Skin epidermis (tissue), 12 donors: Measurements from ENCODE around the gene FLT4.
A peak's percentile ranks its signal among the peaks of the same experiment; 100 is the strongest.

ENCODE experiments used
- H3K27ac ChIP-seq, 21 experiments: fragments of 200-600 bp; sonication (generic) in 11 of 21; one replicate each; pipeline ENCODE4 v1.5.0; 2020; ENCODE audit warnings: mild to moderate bottlenecking in 3 of 21, inconsistent platforms in 2 of 21, moderate library complexity in 2 of 21
- H3K4me3 ChIP-seq, 7 experiments: fragments of 200-600 bp; sonication (generic) in 2 of 7; one replicate each; pipeline ENCODE4 v1.5.0; 2020; ENCODE audit warnings: inconsistent platforms in 2 of 7, mild to moderate bottlenecking in 2 of 7, moderate library complexity in 1 of 7

FLT4 gene

DNA sequence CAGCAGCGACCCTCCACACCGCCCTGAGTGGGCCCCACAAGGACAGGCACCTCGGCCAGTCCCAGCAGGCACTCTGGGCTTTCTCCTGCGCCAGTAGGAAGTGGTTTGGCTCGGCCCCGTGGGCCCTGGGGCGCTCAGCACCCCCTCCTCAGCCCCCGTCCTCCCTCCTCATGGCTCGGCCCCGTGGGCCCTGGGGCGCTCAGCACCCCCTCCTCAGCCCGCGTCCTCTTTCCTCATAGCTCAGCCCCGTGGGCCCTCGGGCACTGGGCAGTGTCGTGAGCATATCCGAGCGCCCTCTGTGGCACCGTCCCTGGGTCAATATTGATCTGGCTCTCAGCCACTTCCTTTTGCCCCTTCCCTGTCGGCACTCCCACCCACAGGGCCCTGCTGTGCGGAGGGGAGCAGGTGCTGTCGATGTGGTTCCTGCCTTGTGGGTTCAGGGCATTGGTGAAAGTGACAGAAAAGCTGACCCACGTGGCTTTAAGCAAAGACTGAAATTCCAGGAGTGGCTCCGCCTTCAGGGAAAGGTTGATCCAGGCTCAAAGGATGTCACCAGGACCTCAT lies 52.6 kb downstream of the FLT4 start:
- no peak overlapping the region for H3K4me3 ChIP-seq
- no peak overlapping the region for H3K27ac ChIP-seq

DNA sequence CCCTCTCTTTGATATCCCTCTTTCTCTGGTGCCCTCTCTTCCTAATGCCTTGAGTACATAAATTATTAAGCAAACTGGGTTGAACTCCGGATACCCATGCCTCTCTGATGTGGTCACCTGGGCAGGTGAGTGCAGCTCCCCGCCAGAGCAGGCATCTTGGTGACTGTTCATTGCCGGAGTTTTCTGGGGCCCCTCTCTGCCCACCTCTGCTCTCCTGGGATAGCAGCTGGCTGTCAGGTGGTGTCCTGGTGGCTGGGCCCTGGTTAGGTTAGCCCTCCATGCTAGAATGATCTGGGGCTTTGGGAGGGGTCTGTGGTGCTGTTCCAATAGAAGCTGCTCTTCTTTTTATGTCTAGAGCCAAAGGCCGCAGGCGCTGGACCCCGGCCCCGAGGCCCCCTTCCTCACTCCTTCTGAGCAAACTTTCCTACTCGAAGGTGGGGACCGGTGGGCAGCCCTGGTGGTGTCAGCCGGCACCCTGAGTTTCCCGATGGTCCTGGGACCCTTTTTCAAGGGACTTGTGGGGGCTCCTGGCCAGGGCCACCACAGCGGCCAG lies 53.2 kb downstream of the FLT4 start:
- no peak overlapping the region for H3K27ac ChIP-seq

DNA sequence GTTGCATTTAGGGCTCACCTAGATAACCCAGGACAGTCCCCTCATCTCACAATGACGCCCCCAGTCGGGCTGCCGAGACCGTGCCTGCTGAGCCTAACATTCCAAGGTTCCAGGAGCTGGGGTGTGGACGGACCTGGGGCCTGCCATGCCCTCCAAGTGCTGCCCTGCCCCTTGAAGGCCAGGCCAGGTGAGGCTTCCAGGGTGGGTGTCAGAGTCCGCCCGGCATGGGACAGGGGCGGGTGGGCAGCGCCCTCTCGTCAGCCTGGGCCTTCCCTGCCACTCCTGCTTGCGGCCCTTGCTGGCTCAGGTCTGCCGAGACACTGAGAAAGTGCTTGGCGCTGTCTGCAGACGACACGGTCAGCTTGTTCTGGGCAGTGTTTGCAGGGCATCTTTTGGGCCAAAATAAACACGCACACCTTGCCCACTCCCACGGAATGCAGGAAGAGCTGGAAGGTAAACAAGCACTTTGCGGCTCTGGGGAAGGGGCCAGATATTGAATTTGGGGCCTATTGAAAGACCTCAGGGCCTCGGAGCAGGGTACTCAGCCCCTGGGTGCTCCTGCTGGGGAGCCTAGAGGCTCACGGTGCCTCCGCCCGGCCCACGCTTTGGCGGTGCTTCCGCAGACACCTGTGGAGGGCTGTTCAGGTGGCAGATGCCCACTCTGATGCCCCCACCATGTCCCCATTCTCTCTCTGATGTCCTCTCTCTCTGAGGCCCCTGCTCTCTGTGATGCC lies 53.9 kb downstream of the FLT4 start:
- no peak overlapping the region for H3K27ac ChIP-seq
- no peak overlapping the region for H3K4me3 ChIP-seq

More for the DNA sequence above, 53.2 kb downstream of the FLT4 start:
- no peak overlapping the region for H3K4me3 ChIP-seq

DNA sequence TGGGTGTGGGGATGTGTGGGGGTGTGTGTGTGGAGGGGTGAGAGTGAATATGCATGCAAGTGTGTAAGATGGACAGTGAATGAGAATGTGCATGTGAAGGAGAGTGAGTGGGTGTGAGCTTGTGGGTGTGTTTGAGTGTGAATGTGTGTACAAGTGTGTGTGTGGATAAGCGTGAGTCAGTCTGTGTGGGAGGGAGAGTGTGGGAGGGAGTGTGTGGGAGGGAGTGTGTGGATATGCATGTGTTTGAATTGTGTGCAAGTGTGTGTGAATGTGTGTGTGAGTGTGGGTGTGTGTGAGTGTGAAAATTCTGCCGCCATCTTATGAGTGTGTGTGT lies 54.4 kb downstream of the FLT4 start:
- H3K27ac ChIP-seq = no peak overlapping the region

DNA sequence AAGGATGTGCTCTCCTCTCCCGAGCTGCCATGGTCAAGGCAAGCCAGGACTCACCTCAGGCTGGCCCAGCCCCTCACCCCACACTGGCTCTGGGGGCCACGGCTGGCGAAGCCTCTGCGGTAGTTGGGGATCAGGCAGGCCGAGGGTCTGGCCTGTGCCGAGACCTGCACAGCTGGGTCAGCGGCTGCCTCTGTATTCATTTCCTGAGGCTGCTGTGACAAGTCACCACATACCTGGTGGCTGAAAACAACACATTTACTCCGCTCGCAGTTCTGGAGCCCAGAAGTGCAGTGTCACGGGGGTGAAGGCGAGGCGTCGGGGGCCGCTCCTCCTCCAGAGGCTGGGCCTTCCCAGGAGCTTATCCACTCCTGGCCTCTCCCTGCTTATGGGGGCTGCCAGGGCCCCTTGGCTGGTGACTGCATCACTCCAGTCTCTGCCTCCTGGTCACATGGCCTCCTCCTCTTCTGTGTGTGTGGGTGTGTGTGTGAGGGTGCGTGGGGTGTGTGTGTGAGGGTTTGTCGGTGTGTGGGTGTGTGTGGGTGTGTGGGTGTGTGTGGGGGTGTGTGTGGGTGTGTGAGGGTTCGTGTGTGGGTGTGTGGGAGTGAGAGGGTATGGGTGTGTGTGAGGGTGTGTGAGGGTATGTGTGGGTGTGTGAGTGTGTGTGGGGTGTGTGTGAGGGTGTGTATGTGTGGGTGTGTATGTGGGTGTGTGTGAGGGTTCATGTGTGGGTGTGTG lies 54.9 kb downstream of the FLT4 start:
- Histone ChIP-seq H3K4me3 (no peak overlapping the region), H3K27ac (no peak overlapping the region)

More for the DNA sequence above, 54.4 kb downstream of the FLT4 start:
- no peak overlapping the region for H3K4me3 ChIP-seq

DNA sequence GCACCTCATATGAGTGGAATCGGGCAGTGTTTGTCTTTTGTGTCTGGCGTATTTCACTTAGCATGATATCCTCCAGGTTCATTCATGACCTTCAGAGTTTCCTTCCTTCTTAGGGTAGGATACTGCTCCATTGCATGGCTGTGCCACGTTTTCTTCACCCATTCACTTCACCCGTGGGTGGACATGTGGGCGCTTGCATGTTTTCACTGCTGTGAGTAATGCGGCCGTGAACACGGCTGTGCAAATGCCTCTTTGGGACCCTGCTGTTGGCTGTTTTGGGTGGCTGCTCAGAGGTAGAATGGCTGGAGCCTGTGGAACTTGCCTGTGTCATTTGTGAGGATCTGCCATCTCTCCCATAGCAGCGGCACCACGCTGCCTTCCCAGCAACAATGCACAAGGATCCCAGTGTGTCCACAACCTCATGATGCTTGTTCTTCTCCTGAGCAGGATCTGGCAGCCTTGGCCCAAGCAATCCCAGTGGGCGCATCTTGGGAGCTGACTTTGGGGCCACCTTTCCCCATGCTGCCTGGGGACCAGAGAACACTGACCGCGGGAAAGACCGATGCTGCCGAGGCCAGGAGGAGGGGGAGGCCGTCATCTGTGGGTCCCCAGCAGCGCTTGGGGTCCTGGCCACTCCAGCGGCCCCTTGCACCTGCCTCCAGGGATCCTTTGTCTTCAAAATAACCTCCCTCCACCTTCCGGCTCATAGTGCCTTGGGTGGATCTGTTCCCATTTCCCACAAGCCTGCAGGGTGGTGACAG lies 55.8 kb downstream of the FLT4 start:
- Histone ChIP-seq H3K4me3 (no peak overlapping the region), H3K27ac (no peak overlapping the region)

DNA sequence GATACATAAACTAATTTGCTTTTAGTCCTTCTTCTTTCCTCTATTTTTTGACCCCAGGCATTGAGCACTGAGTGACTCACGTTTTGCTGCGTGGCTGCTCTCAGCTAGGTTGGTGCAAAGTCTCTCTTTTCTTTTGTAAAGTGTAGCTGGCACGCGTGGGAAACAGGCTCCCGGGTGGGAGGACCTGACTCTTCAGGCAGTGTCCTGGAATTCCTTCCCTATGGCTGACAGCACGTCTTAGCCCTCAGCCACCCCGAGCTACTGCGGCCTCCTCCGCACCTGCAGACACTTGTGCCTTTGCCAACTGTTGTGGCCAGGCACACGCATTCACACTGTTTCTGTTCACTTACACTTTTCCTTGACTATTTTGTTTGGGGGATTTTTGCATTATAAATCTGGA lies 57.2 kb downstream of the FLT4 start:
- H3K4me3 ChIP-seq = no peak overlapping the region
- H3K27ac ChIP-seq = no peak overlapping the region

DNA sequence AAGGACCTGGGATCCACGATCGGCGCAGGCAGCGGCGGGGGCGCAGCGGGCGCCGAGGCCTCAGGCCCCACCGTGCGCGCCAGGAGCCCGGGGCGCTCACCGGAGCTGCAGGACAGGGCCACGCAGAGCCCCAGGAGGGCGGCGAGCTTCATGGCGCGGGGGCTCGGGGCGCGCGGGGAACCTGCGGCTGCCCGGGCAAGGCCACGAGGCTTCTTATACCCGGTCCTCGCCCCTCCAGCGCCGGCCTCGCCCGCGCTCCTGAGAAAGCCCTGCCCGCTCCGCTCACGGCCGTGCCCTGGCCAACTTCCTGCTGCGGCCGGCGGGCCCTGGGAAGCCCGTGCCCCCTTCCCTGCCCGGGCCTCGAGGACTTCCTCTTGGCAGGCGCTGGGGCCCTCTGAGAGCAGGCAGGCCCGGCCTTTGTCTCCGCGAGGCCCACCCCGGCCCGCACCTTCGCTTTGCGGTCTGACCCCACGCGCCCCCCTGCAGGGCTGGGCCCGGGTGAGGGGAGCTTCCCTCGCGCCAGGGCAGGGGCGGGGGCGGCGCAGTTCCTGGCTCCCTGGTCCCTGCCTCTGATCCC lies 58.0 kb downstream of the FLT4 start, which contains the start of gene SCGB3A1:
Gene SCGB3A1 (minus strand): TSS at position 189 of the 577 bp plus-strand sequence. CDS start 37 bp downstream, at position 152.
- H3K27ac ChIP-seq = peak within 1 kb of the TSS in 1 of 21 experiments; percentile 14
- H3K4me3 ChIP-seq = peak within 1 kb of the TSS in 5 of 7 experiments; percentile 4 to 24 (median 15)

DNA sequence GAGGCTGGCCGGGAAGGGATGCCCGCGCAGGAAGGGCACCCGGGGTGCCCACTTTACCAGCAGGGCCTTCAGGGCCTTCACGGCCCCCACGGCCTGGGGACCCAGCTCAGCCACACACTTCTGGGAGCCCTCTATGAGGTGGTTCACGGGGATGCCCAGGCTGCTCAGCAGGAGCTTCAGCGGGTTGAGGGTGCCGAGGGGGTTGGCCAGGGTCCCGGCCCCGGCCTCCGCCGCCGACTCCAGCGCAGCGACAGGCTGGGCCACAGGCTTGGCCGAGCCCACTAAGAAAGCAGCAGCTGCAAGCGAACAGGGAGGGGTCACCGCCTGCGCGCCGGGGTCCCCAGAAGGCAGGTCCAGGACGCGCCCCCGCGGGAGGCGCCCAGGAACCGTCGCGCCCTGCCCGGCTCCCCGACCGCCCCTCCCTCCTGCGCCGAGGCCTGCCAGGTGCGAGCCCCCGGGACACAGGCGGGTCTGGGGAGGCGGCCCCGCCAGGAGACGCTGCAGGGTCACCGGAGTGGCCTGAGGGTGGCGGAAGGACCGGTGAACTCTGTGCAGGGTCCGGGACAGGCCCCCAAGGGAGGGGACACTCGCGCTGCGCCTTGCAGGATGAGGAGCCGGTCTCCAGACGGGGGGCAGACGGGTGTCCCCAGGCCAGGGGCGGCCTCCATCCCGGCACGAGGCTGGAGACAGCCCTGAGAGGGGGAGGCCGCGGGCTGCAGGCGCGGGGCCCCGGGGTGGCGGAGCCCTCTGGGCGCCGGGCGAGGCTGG lies 58.7 kb downstream of the FLT4 start:
- Histone ChIP-seq H3K27ac (peak overlapping the region in 1 of 21 experiments; percentile 14), H3K4me3 (peak overlapping the region in 5 of 7 experiments; percentile 4 to 24 (median 15))

DNA sequence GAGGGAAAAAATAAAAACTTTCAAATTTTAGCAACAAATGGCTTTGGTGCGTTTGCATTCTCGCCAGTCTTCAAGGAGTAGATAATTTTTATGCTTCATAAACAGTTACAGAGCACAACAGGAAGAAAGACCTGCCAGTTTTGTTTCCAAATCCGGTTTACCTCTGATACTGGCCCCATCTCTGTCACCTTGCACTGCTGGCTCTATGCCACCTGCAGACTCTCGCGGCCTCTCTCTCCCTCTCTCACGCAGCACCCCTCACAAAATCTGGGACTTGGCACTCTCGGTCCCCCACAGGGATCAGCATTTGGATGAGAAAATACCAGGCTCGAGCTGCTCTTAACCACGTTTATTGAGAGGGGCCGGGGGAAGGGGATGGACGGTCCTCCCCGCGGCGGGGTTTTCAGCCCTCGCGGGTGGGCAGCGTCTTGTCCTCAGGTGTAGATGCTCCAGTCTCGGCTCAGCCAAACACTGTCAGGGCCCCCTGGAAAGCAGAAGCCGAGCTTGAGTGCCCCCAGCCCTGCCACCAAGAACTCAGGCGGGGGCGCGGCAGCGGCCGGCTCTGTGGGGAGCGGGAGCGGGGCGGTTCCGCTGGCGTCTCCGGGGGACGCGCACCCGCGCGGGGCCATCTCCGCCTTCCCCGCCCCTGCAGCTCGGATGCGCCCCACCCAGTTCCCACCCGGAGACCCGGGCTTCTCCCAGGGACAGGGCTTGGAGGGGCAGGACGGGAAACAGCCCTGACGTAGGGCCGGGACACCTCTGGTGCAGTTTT lies 59.4 kb downstream of the FLT4 start:
- Histone ChIP-seq H3K4me3 (peak overlapping the region in 3 of 7 experiments; percentile 7 to 24 (median 19)), H3K27ac (peak overlapping the region in 1 of 21 experiments; percentile 14)

DNA sequence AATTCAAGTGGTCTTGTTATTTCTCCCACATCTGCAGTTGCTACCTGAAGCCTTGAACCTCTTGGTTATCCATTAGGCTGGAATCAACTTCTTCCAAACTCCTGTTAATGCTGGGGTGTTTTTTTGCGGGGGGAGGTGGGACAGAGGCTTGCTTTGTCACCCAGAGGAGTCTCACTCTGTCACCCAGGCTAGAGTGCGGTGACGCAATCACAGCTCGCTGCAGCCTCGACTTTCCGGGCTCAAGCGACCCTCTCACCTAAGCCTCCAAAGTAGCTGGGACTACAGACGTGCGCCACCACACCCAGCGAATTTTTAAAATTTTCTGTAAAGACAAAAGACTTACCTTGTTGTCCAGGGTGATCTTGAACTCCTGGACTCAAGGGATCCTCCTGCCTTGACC lies 62.5 kb downstream of the FLT4 start:
- no peak overlapping the region for H3K27ac ChIP-seq
- H3K4me3 ChIP-seq = no peak overlapping the region

DNA sequence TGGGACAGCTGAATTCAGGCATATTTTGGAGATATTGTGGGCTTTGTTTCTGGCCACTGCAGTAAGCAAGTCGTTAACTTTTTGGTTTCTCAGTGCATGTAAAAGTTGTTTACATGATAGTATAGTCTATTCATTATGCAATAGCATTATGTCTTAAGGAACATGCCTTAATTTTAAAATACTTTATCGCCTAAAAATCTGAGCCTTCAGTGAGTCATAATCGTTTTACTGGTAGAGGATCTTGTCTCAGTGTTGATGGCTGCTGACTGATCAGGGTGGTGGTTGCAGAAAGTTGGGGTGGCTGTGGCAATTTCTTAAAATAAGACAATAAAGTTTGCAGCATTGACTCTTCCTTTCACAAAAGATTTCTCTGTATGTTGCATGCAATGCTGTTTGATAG lies 63.2 kb downstream of the FLT4 start:
- Histone ChIP-seq H3K4me3 (no peak overlapping the region), H3K27ac (no peak overlapping the region)

DNA sequence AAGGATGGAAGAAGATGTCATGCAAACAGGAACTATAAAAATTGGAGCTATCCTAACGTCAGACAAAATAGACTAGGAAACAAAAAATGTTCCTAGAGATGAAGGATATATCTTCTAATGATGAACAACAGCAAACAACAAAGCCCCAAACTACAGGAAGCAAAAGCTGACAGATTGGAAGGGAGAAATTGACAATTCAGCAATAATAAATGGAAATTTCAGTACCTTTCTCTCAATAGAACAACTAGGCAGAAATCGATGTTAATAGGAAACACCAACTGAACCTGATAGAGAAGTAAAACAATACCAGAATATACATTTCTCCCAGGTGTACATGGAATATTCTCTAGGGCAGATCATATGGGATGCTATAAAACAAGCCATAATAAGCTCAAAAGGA lies 65.7 kb downstream of the FLT4 start:
- no peak overlapping the region for H3K4me3 ChIP-seq
- no peak overlapping the region for H3K27ac ChIP-seq

DNA sequence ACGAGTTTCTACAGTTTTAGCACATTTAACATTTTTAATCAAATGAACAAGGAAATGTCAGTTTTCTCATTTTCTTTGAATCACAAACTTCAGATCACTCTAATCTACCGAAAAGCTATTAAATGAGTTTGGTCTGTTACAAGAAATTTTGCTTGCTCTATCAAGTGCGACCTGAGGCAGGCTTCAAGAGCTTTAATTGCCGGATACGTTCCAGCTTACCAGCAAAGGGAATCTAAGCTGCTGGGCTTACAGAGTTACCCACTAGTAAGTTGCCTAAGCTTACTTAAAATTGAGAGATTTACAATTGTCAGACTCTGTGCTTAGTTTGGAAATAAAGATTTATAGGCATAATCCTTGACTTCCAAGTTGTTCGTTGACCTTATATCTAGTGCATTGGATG lies 68.7 kb downstream of the FLT4 start:
- Histone ChIP-seq H3K27ac (no peak overlapping the region), H3K4me3 (no peak overlapping the region)

DNA sequence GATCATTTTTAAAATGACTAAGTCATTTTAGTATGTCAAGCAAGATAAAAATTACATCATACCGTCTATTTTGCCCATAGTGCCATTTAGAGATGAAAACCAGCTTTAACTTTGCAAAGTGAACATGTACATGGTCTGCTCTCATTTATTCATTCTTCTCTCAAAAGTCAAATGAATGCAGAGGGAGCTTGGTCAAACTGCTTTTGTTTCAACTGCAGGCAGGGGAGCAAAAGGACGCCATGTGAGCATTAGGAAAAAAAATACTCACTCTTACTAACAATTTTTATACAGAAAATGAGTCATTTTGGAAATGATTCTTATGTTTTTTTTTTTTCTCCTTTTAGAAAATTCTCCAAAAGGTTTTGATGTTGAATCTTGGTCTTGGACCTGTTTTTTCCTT lies 73.8 kb downstream of the FLT4 start:
- Histone ChIP-seq H3K27ac (no peak overlapping the region), H3K4me3 (no peak overlapping the region)

DNA sequence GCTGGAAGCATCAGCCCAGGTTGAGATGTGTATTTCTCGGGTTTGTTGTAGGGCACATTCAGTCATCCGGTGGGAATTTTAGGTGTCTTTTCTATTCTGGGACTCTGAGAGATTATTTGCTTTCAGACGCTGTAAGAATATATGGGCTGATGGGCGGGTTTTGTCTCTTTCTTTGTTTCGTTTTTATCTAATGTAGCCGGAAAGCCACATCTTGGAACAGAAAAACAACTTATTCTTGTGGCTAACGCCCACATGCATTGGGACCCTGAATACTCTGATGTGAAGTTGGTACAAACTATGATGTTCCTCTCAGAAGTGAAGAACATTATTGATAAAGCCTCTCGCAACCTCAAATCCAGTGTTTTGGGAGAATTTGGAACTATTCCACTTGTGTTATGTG lies 80.5 kb downstream of the FLT4 start:
- H3K27ac ChIP-seq = no peak overlapping the region
- no peak overlapping the region for H3K4me3 ChIP-seq

DNA sequence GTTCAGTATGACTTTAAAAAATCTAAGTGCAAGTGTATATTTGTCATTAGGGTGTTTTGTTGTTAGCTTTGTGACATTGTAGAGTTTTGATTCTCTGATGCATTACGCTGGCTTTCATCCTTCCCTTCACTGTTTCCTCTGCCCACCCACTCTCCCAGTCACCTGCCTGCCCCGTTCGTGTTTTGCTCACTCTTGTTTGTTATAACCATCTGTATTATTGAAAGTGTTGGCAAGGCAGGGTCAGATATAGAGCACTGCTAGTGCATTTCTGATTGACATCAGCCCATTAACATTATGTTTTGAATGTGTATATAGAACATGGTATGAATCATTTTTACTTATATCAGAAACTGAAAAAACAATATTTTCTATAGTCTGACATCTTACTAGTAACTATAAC lies 85.4 kb downstream of the FLT4 start:
- Histone ChIP-seq H3K27ac (no peak overlapping the region), H3K4me3 (no peak overlapping the region)

DNA sequence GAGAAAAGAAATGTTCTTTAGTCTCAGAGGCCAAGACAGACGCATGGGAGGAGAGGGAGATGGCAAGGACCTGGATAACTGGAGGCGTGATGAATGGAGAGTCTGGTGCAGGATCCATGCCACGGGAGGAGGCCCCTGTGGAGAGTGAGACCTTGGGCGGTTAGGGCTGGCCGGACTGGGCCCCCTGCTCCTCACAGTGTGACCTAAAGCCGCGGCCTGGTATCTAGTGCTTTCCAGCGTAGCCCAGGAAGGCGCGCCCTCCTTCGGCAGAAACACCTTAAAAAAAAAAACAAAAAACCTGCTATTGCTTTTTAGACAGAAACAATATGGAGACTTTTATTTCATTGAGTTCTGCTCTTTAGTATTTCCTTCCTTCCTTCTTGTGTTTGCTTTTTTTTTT lies 91.2 kb downstream of the FLT4 start:
- Histone ChIP-seq H3K4me3 (no peak overlapping the region), H3K27ac (no peak overlapping the region)
